H9 (cell line): ENCODE results near the gene INO80B. TPM values are rescaled to one million over a fixed set of nuclear protein-coding genes. Genes with fewer than 3 reads are reported as not detected.

Experiments used
- DNase-seq: peaks from one replicate; pipeline ENCODE4 v3.0.0-alpha.2; 2017
- H2AFZ ChIP-seq: one replicate; pipeline ENCODE4 v1.6.1; 2013; ENCODE audit warnings: mild to moderate bottlenecking, low read length, control low read depth, moderate library complexity
- H2AK5ac ChIP-seq: 2 replicates; pipeline ENCODE4 v1.6.1; 2013; ENCODE audit warnings: low read length, control low read depth, mixed read lengths; ENCODE audit not compliant: insufficient read length
- H2BK120ac ChIP-seq: one replicate; pipeline ENCODE4 v1.6.1; 2013; ENCODE audit warnings: low read depth, mild to moderate bottlenecking, low read length, control low read depth, inconsistent platforms; ENCODE audit not compliant: poor library complexity, severe bottlenecking
- H2BK12ac ChIP-seq: 2 replicates; pipeline ENCODE4 v1.6.1; 2013; ENCODE audit warnings: low read length, control low read depth, mixed read lengths, low read depth; ENCODE audit not compliant: insufficient read length
- H2BK15ac ChIP-seq: 2 replicates; pipeline ENCODE4 v1.6.1; 2013; ENCODE audit warnings: low read depth, low read length, control low read depth
- H2BK20ac ChIP-seq: one replicate; pipeline ENCODE4 v1.6.1; 2013; ENCODE audit warnings: low read depth, mild to moderate bottlenecking, low read length, control low read depth, inconsistent platforms; ENCODE audit not compliant: poor library complexity, severe bottlenecking
- H2BK5ac ChIP-seq: 2 replicates; pipeline ENCODE4 v1.6.1; 2013; ENCODE audit warnings: low read length, control low read depth, mixed read lengths; ENCODE audit not compliant: insufficient read length
- H3K14ac ChIP-seq: 2 replicates; pipeline ENCODE4 v1.6.1; 2013; ENCODE audit warnings: low read length, control low read depth; ENCODE audit not compliant: insufficient read depth
- H3K18ac ChIP-seq: 2 replicates; pipeline ENCODE4 v1.6.1; 2013; ENCODE audit warnings: low read depth, mild to moderate bottlenecking, mixed read lengths, low read length, control low read depth; ENCODE audit not compliant: insufficient read length
- H3K23ac ChIP-seq: 2 replicates; pipeline ENCODE4 v1.6.1; 2013; ENCODE audit warnings: low read length, control low read depth, mixed read lengths, low read depth; ENCODE audit not compliant: insufficient read length
- H3K23me2 ChIP-seq: 2 replicates; pipeline ENCODE4 v1.6.1; 2013; ENCODE audit warnings: low read depth, mild to moderate bottlenecking, mixed read lengths, low read length, control low read depth; ENCODE audit not compliant: insufficient read length, poor library complexity, severe bottlenecking
- H3K27ac ChIP-seq: 2 replicates; pipeline ENCODE4 v1.5.1; 2013; ENCODE audit warnings: low read length, control low read depth, mixed read lengths, low read depth; ENCODE audit not compliant: insufficient read length
- H3K27me3 ChIP-seq: 2 replicates; pipeline ENCODE4 v1.6.1; 2013; ENCODE audit warnings: low read length, control low read depth, inconsistent platforms; ENCODE audit not compliant: insufficient read depth
- H3K4ac ChIP-seq: 2 replicates; pipeline ENCODE4 v1.6.1; 2013; ENCODE audit warnings: low read depth, mild to moderate bottlenecking, control low read depth, inconsistent platforms, low read length, moderate library complexity
- H3K4me1 ChIP-seq: 2 replicates; pipeline ENCODE4 v1.6.1; 2013; ENCODE audit warnings: low read length, control low read depth, inconsistent platforms; ENCODE audit not compliant: insufficient read depth
- H3K4me2 ChIP-seq: 2 replicates; pipeline ENCODE4 v1.6.1; 2013; ENCODE audit warnings: low read length, control low read depth, mixed read lengths; ENCODE audit not compliant: insufficient read length, insufficient read depth
- H3K56ac ChIP-seq: 2 replicates; pipeline ENCODE4 v1.6.1; 2013; ENCODE audit warnings: low read depth, mild to moderate bottlenecking, mixed read lengths, low read length, control low read depth; ENCODE audit not compliant: insufficient read length
- H3K79me1 ChIP-seq: 2 replicates; pipeline ENCODE4 v1.6.1; 2013; ENCODE audit warnings: low read depth, mild to moderate bottlenecking, moderate library complexity, low read length, control low read depth, inconsistent platforms; ENCODE audit not compliant: insufficient read depth, poor library complexity, severe bottlenecking
- H3K79me2 ChIP-seq: 2 replicates; pipeline ENCODE4 v1.6.1; 2013; ENCODE audit warnings: low read length, control low read depth, inconsistent platforms; ENCODE audit not compliant: insufficient read depth
- H3K9ac ChIP-seq: 2 replicates; pipeline ENCODE4 v1.6.1; 2013; ENCODE audit warnings: low read length, control low read depth, mixed read lengths; ENCODE audit not compliant: insufficient read length; ENCODE audit errors: extremely low read depth
- H3K9me3 ChIP-seq: one replicate; pipeline ENCODE4 v1.6.1; 2013; ENCODE audit warnings: low read depth, low read length, inconsistent platforms; ENCODE audit not compliant: control insufficient read depth
- H3T11ph ChIP-seq: one replicate; pipeline ENCODE4 v1.6.1; 2013; ENCODE audit warnings: mild to moderate bottlenecking, low read length, control low read depth, inconsistent platforms
- H4K20me1 ChIP-seq: one replicate; pipeline ENCODE4 v1.6.1; 2013; ENCODE audit not compliant: control insufficient read depth, insufficient read length, insufficient read depth
- H4K5ac ChIP-seq: 2 replicates; pipeline ENCODE4 v1.6.1; 2013; ENCODE audit warnings: low read depth, mild to moderate bottlenecking, mixed read lengths, low read length, control low read depth; ENCODE audit not compliant: insufficient read length
- H4K8ac ChIP-seq: replicated peaks from 2 replicates; pipeline ENCODE4 v1.6.1; 2013; ENCODE audit warnings: low read length, control low read depth, mixed read lengths, low read depth; ENCODE audit not compliant: insufficient read length
- H4K91ac ChIP-seq: 2 replicates; pipeline ENCODE4 v1.6.1; 2013; ENCODE audit warnings: low read depth, mild to moderate bottlenecking, moderate library complexity, mixed read lengths, low read length, control low read depth; ENCODE audit not compliant: insufficient read length
- H3K27ac Mint-ChIP-seq, 3 experiments: 2 replicates in 2 of 3; 3 replicates in 1 of 3; pipeline ENCODE4 v1.8.0; 2020 to 2021; ENCODE audit warnings: mixed read lengths in 3 of 3, mild to moderate bottlenecking in 1 of 3, moderate library complexity in 1 of 3
- H3K27me3 Mint-ChIP-seq: 2 replicates; pipeline ENCODE4 v1.8.0; 2021; ENCODE audit warnings: low read depth, mild to moderate bottlenecking, moderate library complexity, mixed read lengths
- H3K36me3 Mint-ChIP-seq, 3 experiments: 2 replicates in 2 of 3; 3 replicates in 1 of 3; pipeline ENCODE4 v1.8.0; 2020 to 2021; ENCODE audit warnings: low read depth in 3 of 3, mixed read lengths in 3 of 3; ENCODE audit not compliant: insufficient read depth in 1 of 3
- H3K4me1 Mint-ChIP-seq, 2 experiments: 2 replicates each; pipeline ENCODE4 v1.8.0; 2020; ENCODE audit warnings: mixed read lengths in 2 of 2
- H3K4me3 Mint-ChIP-seq, 2 experiments: 2 replicates in 1 of 2; 3 replicates in 1 of 2; pipeline ENCODE4 v1.8.0; 2020 to 2021; ENCODE audit warnings: mild to moderate bottlenecking in 2 of 2, mixed read lengths in 2 of 2, moderate library complexity in 1 of 2
- H3K9me3 Mint-ChIP-seq, 2 experiments: 2 replicates in 1 of 2; 3 replicates in 1 of 2; pipeline ENCODE4 v1.8.0; 2020; ENCODE audit warnings: mild to moderate bottlenecking in 2 of 2, mixed read lengths in 2 of 2, moderate library complexity in 1 of 2
- CTCF ChIP-seq: fragments of 200-600 bp; sonication (generic); conservative IDR thresholded peaks from 3 replicates; pipeline ENCODE4 v1.8.0; 2021; ENCODE audit warnings: antibody characterized with exemption, mild to moderate bottlenecking
- WGBS: extraction: QIAGEN DNeasy Blood & Tissue Kit; methylation state at CpG from one replicate; pipeline ENCODE4 v1.1.7; 2013; ENCODE audit warnings: missing lambda C conversion rate, low lambda C conversion rate, mixed read lengths; ENCODE audit not compliant: insufficient read length; ENCODE audit errors: extremely low coverage; 5-methylcytosine and 5-hydroxymethylcytosine counted together
- total RNA-seq: library from RNA; stranded (reverse); gene quantifications from 2 replicates; pipeline ENCODE4 v1.2.1, GENCODE V29; 2021

The INO80B gene
- total RNA-seq, 1 experiment from 2014 or later = 17.6 TPM

- Mint-ChIP-seq H3K27ac (no peak overlapping the region), H3K27me3 (peaks cover 91% of the 10 kb centered on the region), H3K9me3 (peaks cover 2 to 5% of the 10 kb centered on the region in 2 experiments; a peak in 3 of 5 replicates), H3K36me3 (peaks cover 19 to 27% (median 22%) of the 10 kb centered on the region in 3 experiments), H3K4me1 (peaks cover 53 to 65% of the 10 kb centered on the region in 2 experiments), H3K4me3 (peak overlapping the region; percentile 72 to 85)
- H3K4me2 ChIP-seq = peak overlapping the region; percentile 54
- no peak for TF ChIP-seq CTCF
- no peaks in the 10 kb centered on the region for H3K9me3 ChIP-seq
- H2BK12ac ChIP-seq = no peak overlapping the region
- peak; percentile 39 for DNase-seq
- H3K56ac ChIP-seq = no peak overlapping the region
- WGBS = no CpG with 5 or more reads among the region's 18 CpGs
- no peak overlapping the region for H2BK5ac ChIP-seq
- no peak overlapping the region for H3K27ac ChIP-seq
- no peak overlapping the region for H3K4ac ChIP-seq
- H4K20me1 ChIP-seq = no peaks in the 10 kb centered on the region
- H3K79me2 ChIP-seq = no peaks in the 10 kb centered on the region
- H2AFZ ChIP-seq = no peak overlapping the region
- no peak overlapping the region for H2BK15ac ChIP-seq
- no peak overlapping the region for H4K5ac ChIP-seq
- no peak overlapping the region for H3T11ph ChIP-seq
- no peak overlapping the region for H3K14ac ChIP-seq
- H3K23ac ChIP-seq = no peak overlapping the region
- no peak overlapping the region for H2BK20ac ChIP-seq
- peaks cover 2% of the 10 kb centered on the region; the same call in 1 of the 2 replicates for H3K4me1 ChIP-seq
- H4K91ac ChIP-seq = no peak overlapping the region
- no peak overlapping the region for H2AK5ac ChIP-seq
- H3K27me3 ChIP-seq = peaks cover 87% of the 10 kb centered on the region
- H3K23me2 ChIP-seq = peaks cover 41% of the 10 kb centered on the region
- H3K18ac ChIP-seq = no peak overlapping the region
- H3K9ac ChIP-seq = no peak overlapping the region
- no peak overlapping the region for H4K8ac ChIP-seq
- no peaks in the 10 kb centered on the region for H3K79me1 ChIP-seq
- no peak overlapping the region for H2BK120ac ChIP-seq
Measured at GRCh38 chr2:74501335-74502071, 46.6 kb downstream of the INO80B start.
